Measurements from ENCODE around the gene MYO1H.

DNA sequence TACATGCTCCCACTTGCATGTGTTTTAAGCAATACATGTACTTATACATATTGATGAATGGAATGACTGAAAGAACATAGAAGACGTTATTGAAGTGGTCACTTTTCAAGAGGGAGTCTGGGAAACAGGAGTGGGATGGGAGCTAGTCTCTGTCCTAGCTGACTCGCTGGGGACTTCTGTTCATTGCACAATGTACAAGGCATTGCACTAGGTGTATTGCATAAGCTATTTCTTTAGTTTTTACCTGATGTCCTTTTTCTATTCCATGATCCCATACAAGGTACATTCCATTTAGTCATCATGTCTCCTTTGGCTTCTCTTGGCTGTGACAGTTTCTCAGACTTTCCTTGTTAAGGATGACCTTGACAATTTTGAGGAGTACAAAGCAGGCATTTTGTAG is 4.0 kb upstream of the MYO1H start:
- no peak for TF ChIP-seq SIN3A (IDR thresholded peaks at IDR 0.05; ENCODE audit: borderline replicate concordance, insufficient read depth, low read length)
- TF ChIP-seq, protein P1, sequence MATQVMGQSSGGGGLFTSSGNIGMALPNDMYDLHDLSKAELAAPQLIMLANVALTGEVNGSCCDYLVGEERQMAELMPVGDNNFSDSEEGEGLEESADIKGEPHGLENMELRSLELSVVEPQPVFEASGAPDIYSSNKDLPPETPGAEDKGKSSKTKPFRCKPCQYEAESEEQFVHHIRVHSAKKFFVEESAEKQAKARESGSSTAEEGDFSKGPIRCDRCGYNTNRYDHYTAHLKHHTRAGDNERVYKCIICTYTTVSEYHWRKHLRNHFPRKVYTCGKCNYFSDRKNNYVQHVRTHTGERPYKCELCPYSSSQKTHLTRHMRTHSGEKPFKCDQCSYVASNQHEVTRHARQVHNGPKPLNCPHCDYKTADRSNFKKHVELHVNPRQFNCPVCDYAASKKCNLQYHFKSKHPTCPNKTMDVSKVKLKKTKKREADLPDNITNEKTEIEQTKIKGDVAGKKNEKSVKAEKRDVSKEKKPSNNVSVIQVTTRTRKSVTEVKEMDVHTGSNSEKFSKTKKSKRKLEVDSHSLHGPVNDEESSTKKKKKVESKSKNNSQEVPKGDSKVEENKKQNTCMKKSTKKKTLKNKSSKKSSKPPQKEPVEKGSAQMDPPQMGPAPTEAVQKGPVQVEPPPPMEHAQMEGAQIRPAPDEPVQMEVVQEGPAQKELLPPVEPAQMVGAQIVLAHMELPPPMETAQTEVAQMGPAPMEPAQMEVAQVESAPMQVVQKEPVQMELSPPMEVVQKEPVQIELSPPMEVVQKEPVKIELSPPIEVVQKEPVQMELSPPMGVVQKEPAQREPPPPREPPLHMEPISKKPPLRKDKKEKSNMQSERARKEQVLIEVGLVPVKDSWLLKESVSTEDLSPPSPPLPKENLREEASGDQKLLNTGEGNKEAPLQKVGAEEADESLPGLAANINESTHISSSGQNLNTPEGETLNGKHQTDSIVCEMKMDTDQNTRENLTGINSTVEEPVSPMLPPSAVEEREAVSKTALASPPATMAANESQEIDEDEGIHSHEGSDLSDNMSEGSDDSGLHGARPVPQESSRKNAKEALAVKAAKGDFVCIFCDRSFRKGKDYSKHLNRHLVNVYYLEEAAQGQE (IDR thresholded peaks at IDR 0.05; ENCODE audit: insufficient read depth in 1 of 2, low read depth in 2 of 2, low read length in 2 of 2), result no peak
- TF ChIP-seq POLR2AphosphoS5 (IDR thresholded peaks at IDR 0.05; ENCODE audit: low read depth, low read length), result no peak

Measured in PFSK-1 (cell line).